MV-4-11 (cell line): ENCODE data around the gene TAF3.

Source experiments
- DNase-seq: peaks from one replicate; lab custom pipeline; 2025; lab: John Stamatoyannopoulos, UW

TAF3 gene

DNA sequence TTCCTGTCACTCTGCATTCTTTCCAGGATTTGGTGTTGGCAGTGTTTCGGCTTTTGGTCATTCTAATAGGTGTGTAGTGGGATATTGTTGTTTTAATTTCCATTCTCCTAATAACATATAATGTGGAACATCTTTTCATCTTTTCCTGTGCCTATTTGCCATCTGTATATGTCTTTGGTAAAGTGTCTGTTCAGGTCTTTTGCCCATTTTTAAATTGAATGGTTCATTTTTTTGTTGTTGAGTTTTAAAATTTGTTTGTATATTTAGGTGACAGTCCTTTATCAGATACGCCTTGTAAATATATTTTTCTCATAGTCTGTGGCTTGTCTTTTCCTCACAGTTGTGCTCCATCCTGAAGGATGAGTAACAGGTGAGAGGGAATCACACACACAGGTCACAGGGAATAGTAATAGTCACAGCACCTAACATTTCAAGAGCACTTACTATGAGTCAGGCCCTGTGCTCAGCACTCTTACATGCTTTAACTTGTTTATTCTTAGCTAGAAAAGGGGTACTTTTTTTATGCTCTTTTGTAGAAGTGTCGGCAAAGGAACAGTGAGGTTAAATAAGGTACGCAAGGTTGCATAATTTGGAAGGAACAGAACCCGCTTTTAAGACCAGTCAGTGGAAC lies 119.1 kb downstream of the TAF3 start:
- DNase-seq, result no peak

GRCh38 chr10:7941576-7941975 lies 123.3 kb downstream of the TAF3 start:
- no peak for DNase-seq

DNA sequence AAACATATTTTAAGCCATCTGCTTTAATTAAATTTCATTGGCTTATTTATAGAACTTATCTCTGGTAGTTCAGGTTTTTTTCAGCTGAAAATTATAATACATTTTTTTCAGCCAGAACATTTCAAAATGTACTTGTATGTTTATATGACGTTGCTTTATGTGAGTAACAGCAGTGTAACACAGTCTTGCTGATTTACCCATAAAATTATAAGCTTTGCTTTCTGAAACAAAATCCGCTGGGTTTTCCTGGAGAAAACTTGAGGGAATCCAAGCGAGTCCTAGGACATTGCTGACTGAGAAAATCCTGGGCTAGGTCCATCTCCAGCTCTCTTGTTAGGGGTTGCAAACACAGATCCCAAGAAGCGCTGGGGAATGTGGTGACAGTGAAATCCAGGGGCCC lies 124.0 kb downstream of the TAF3 start:
- no peak for DNase-seq

- no peak for DNase-seq
Measured at GRCh38 chr10:7942859-7943258, 124.6 kb downstream of the TAF3 start.

- DNase-seq, result no peak
Measured at GRCh38 chr10:7944215-7944480, 125.8 kb downstream of the TAF3 start.

- no peak for DNase-seq
Measured at GRCh38 chr10:7944537-7944936, 126.2 kb downstream of the TAF3 start.

- DNase-seq, result no peak
Measured at GRCh38 chr10:7945034-7945433, 126.7 kb downstream of the TAF3 start.

DNA sequence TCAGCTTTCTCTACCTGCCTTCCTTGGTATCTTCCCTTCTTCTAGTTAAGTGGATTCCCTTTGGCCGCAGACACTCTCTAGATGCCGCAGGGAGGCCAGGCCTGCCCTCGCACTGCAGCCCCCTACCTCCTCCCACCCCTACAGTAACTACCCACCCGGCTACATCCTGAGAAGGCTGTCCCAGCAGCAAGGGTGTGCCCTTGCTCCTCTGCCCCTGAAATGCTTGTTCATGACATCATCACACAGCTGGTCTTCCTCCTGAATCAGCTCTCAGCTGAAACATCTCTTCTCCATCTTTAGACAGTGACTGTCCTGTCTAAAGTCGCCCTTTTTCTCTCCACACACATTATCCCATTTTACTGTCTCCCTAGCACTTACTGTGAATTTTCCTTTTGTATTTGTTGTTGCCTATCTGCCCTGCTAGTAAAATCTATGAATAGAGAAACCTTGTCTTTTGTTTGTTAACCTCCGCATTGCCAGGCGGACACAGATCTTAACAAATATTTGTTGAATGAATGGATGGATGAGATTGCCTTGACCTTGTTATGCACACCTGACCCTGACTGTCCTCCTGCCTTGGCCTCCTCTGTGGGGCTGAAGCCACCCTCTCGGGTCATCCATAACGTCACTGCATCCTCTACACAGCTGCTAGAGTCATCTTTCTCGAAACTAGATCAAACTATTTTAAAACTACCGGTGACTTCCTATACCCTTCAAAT lies 127.3 kb downstream of the TAF3 start:
- DNase-seq, result no peak

GRCh38 chr10:7948371-7949000 lies 130.2 kb downstream of the TAF3 start:
- DNase-seq, result no peak

- no peak for DNase-seq
Measured at GRCh38 chr10:7950981-7951847, 132.9 kb downstream of the TAF3 start.

DNA sequence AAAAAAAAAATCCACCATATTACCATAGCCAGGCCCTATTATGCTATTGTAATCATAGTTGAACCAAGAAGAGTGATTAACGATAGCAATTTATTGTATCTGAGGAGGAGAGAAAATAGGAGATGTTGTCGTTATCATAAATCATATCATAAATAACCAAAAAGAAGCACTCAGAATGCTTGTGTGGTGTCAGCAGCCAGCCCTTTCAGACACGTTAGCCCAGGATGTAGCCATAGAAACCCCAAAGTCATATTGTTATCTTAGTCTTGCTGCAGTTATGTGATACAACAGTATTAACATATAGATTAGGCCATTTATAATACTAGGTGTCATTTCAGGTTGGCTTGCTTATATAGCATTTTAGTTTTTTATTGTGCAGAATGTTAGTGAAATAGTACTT lies 134.0 kb downstream of the TAF3 start:
- DNase-seq, result no peak

DNA sequence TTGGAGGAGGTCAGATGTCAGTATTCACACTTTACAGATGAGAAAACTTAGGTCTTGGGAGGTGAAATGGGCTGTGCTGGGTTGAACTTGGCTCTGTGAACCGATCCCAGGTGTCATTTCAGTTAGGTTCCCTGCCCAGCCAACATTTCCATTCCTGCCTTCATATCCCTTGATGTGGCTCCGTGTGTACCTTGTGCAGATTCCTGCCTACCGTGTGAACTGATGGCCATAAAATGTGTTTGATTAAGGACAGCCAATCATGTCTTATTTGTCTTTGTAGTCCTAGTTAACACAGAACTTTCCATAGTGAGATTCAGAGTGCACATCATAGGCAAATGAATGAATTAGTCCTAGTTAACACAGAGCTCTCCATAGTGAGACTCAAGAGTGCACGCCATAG lies 135.1 kb downstream of the TAF3 start:
- no peak for DNase-seq

- DNase-seq, result no peak
Measured at GRCh38 chr10:7955446-7955845, 137.1 kb downstream of the TAF3 start.

- peak; percentile 80 for DNase-seq
Measured at GRCh38 chr10:7956508-7956907, 138.2 kb downstream of the TAF3 start.

DNA sequence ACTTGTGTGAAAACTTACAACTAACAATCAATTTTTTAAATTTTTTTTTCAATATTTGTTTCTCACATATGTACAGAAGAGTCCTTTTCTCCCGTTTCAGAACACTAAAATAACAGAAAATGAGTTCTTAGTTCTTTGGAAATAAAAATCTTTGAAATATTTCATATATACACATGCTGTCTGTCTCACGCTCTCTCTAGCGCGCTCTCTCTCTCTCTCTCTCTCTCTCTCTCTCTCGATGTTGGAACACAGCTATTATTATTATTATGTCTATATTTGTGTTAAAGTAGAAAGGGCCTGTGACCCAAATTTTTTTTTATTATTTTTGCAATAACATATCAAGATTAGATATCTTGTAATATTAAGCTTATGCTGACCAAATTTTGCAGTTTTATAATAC lies 139.3 kb downstream of the TAF3 start:
- no peak for DNase-seq

DNA sequence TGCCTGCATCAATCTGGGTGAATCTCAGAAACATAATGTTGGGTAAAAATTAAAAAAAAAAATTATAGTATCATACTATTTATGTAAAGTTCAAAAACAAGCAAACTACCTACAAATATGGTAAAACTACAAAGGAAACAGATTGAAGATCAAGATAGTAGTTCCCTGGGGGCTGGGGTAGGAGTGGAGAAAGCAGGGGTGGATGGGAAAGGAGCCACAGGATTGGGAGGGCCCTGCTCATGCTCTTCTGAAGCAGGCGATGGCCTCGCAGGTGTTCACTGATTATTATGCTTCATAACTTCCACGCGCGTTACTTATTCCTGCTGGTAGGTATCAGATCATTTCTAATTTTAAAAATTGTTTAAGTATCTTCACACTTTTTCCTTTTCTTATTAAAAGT lies 140.1 kb downstream of the TAF3 start:
- DNase-seq, result no peak

DNA sequence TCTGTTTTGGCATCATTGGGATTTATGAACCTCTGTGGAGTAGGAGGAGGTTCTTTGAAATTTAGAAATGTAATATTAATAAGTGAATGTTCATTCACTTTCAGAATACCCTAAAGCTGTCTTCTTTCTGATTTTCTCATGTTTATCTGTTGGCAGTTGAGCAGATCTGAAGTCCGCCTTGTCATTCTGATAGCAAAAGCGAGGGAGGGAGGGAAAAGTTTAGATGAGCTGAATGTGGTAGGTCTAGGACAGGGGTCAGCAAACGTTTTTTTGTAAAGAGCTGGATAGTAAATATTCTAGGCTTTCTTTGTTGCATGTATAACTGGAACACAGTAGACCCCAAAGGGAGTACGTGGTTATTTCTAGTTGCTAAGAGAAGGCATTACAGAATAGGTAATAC lies 141.8 kb downstream of the TAF3 start:
- DNase-seq, result no peak

DNA sequence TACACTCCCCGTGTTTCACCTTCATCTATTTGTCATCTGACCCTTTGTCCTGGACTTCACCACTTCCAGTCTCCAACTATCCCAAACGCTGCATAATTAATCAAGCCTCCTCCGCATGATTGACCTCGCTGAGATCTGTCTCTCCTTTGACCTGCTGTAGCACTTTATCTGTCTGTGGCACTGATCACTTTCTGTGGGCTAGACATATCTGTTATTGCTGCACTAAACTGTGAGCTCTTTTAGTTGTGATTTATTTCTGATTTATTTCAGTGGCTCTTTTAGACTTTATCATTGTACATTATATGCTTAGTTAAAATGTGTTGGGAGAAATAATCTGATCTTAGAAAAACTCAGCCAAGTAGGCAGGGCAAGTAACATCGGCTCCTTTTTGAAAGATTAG lies 144.3 kb downstream of the TAF3 start:
- DNase-seq, result no peak

DNA sequence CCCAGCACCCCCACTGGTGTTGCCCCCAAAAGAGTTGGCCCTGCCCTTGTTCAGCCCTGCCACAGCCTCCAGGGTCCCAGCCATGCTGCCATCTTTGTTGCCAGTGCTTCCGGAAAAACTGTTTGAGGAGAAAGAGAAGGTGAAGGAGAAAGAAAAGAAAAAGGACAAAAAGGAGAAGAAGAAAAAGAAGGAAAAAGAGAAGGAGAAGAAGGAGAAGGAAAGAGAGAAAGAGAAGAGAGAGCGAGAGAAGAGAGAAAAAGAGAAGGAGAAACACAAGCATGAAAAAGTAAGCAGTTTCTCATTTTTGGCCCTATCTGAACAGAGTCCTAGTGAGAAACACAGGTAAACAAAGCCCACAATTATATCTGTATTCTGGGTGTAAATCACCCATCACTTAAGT lies 147.2 kb downstream of the TAF3 start:
- DNase-seq, result no peak

DNA sequence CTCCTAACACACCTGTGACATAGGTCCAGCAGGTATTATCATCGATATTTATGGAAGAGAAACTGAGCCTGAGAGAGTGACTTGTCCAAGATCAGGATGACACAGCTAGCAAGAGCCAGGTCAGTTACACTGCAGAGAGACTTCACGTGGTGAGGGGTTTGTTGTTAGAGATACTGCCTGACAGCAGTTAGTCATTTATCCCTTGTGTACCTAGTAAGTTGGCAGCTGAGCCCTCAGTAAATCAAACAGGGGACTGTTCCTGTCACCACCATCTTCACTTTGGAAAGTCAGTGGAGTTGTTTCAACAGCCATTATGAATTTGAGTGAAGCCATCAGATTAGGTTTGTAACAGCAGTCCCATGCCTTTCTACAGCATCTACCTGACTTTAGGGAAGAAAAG lies 148.7 kb downstream of the TAF3 start:
- no peak for DNase-seq

GRCh38 chr10:7968510-7969112 lies 150.3 kb downstream of the TAF3 start:
- DNase-seq, result peak; percentile 51

DNA sequence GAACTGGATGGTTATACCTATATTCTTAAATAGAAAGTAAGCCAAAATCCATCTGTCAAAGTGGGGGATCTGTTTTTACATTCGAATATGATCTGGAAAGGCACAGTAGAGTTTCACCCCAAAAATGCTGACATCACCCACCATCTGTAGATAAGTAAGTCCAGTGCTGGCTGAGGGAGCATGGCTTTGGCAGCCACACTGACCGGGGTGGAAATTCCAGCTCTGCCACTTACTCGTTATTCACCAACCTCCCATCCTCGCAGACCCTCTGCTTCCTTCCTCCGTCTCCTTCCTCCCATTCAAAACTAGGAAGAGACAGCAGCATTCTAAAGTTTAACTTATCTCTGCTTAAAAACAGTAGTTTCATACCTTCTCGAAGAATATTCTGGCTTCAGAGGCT lies 151.3 kb downstream of the TAF3 start:
- DNase-seq, result no peak
